ENCODE measurements around the gene TF.

- TF ChIP-seq POLR2AphosphoS5 (IDR thresholded peaks at IDR 0.05; ENCODE audit: low read depth, low read length) (no peak), SIN3A (IDR thresholded peaks at IDR 0.05; ENCODE audit: borderline replicate concordance, insufficient read depth, low read length) (no peak), TAF1 (IDR thresholded peaks at IDR 0.05; ENCODE audit: borderline replicate concordance, insufficient read depth, low read length) (no peak), FOXP2 (optimal IDR thresholded peaks at IDR 0.05; ENCODE audit: borderline replicate concordance, extremely low read depth, extremely low read length, insufficient read depth) (no peak)
- TF ChIP-seq, protein P1, sequence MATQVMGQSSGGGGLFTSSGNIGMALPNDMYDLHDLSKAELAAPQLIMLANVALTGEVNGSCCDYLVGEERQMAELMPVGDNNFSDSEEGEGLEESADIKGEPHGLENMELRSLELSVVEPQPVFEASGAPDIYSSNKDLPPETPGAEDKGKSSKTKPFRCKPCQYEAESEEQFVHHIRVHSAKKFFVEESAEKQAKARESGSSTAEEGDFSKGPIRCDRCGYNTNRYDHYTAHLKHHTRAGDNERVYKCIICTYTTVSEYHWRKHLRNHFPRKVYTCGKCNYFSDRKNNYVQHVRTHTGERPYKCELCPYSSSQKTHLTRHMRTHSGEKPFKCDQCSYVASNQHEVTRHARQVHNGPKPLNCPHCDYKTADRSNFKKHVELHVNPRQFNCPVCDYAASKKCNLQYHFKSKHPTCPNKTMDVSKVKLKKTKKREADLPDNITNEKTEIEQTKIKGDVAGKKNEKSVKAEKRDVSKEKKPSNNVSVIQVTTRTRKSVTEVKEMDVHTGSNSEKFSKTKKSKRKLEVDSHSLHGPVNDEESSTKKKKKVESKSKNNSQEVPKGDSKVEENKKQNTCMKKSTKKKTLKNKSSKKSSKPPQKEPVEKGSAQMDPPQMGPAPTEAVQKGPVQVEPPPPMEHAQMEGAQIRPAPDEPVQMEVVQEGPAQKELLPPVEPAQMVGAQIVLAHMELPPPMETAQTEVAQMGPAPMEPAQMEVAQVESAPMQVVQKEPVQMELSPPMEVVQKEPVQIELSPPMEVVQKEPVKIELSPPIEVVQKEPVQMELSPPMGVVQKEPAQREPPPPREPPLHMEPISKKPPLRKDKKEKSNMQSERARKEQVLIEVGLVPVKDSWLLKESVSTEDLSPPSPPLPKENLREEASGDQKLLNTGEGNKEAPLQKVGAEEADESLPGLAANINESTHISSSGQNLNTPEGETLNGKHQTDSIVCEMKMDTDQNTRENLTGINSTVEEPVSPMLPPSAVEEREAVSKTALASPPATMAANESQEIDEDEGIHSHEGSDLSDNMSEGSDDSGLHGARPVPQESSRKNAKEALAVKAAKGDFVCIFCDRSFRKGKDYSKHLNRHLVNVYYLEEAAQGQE (IDR thresholded peaks at IDR 0.05; ENCODE audit: insufficient read depth in 1 of 2, low read depth in 2 of 2, low read length in 2 of 2), result no peak
Observed at GRCh38 chr3:133832802-133833144, 86.6 kb downstream of the TF start.

Data from PFSK-1 (cell line).